HG03469 (cell line): ENCODE data around the gene PLPP1.
"Not testable (repeated sequence)": the region's sequence is repeated elsewhere in the genome, so short reads cannot be mapped to it uniquely, and the experiment has no call there.

ENCODE experiments used
- ATAC-seq: cut with Tn5 transposase; IDR thresholded peaks from one replicate; pipeline ENCODE4 v1.9.1; 2021; ENCODE audit warnings: mild to moderate bottlenecking, moderate library complexity, moderate number of reproducible peaks; ENCODE audit not compliant: unreplicated experiment

The PLPP1 gene

GRCh38 chr5:55507574-55507973 lies 27.2 kb downstream of the PLPP1 start:
- no peak for ATAC-seq

DNA sequence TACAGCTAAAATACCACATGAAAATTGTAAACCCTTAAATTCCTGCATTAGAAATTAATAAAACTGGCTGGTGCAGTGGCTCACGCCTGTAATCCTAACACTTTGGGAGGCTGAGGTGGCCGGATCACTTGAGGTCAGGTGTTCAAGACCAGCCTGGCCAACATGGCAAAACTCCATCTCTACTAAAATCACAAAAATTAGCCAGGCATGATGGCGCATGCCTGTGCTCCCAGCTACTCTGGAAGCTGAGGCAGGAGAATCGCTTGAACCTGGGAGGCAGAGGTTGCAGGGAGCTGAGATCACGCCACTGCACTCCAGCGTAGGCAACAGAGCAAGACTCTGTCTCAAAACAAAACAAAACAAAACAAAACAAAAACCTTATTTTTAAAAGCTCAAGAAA lies 29.1 kb downstream of the PLPP1 start:
- ATAC-seq: not testable (repeated sequence)

DNA sequence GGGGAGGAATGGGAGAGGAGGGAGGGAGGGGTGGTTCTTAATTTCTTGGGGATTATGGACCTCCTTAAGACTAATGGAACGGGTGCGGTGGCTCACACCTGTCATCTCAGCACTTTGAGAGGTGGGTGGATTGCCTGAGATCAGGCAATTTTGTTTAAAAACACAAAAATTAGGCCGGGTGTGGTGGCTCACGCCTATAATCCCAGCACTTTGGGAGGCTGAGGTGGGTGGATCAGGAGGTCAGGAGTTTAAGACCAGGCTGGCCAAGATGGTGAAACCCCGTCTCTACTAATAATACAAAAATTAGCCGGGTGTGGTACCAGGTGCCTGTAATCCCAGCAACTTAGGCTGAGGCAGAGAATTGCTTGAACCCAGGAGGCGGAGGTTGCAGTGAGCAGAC lies 30.8 kb downstream of the PLPP1 start:
- not testable (repeated sequence) for ATAC-seq

DNA sequence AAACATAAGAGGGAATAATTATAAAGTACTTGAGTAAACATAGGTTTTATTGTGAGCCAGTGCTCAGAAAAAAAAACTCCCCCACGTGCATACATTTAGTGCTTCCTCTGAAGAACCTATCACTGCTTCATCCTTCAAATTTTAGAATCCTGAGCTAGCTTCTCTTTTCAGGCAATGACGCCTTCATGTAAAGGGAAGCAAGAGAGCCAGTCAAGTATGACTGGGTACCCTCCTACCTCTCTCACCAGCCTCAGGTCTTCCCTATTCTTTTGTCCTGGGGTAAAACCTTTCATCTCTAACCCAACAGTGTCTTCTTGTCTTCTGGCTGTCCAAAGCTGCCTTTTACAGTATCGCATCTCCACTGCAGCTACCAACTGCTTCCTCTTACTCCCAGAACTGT lies 32.0 kb downstream of the PLPP1 start:
- no peak for ATAC-seq

DNA sequence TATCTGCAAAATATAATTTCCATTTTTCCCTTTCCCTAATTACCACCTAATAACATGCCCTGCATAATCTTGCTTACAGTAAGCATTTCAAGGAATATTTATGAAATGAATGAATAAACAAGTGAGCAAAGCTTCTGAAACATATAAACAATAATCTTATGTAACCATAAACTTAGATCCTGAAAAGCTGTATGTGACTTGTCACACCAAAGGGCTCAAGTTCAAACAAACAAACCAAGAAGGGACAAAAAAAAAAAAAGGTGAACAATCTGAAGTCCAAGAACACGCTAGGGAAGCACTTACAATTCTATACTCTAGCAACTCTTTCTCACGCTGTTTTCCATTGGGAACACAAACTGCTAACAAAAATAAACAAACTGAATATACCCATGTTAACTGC lies 36.3 kb downstream of the PLPP1 start:
- no peak for ATAC-seq

GRCh38 chr5:55497712-55498111 lies 37.1 kb downstream of the PLPP1 start:
- ATAC-seq: no peak

DNA sequence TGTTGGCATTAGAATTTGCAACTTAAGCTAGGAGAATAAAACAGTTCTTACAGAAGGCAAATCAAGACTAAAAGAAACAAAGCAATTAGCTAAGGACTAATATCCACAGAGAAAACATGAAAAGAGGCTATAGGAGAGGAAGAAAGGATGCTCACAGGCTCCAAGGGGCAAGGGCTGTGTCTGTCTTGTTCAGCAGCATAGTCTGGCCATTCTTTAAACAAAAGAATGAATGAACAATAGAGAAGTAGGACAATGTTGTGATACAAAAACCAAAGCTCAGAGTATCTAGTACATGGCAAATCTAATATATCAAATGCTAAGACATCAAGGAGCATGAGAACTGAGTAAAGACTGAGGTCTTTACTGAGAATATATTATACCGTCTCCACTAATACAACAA lies 39.5 kb downstream of the PLPP1 start:
- no peak for ATAC-seq

- ATAC-seq: no peak
These were observed 42.3 kb downstream of the PLPP1 start for GRCh38 chr5:55492449-55492848.

- ATAC-seq: no peak
These were observed 49.7 kb downstream of the PLPP1 start for GRCh38 chr5:55485073-55485472.

GRCh38 chr5:55484531-55484930 lies 50.2 kb downstream of the PLPP1 start:
- ATAC-seq: no peak

DNA sequence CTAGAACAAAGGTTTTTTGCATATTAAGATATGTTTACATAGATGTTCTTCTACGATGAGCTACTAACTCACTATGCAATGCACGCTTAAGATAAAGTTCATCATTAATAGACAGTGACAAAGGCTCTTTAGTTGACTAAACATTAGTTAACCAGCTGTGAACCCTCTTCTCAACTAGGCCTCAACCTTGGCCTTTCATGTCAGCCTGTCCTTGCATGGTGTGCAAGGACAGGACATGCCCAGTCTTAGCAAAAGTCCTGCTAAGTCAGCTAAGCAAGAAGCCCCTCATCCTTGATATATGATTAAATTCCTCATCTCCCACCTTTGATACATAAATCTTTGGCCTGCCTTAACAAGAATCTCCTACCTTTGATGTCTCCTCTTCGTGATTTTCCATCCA lies 50.9 kb downstream of the PLPP1 start:
- no peak for ATAC-seq

DNA sequence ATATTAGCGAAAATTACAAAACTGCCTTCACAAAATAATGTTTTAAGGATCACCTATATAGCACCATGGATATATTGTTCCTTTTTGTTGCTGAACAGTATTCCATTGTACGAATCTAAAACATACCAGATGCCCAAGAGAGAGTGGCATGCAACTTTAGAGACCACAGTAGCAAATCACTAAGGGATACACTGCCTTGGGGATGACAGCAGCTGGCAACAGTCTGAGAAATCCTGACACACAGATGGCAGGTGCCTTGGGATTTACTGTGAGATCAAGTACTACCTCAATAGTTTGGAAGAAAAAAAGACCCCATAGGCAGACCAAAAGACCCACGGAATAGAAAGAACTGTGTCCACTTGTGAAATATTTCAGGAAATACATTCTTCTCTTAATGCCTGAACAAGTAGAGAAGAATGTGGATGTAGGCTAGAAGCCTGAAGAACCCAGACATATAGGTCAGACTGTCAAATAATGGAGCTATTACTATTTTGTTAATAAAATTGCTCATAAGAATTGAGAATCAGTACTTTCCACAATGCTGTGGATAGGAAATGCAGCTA lies 53.4 kb downstream of the PLPP1 start:
- ATAC-seq: no peak

DNA sequence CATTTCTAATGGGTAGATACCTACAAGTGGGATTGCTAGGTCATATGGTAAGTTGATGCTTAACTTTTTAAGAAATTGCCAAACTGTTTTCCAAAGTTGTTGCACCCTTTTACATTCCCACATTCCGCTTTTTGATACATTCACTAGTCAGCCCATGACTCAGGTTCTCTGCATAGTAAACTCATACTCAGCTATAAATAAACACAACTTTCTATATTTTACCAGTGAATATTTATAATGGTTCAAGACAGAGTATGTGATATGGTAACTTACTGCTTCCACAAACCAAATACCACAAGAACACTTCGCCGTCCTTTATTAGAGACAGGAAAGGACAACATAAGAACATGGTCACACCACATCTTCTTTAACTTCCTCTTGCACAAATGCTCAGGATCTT lies 54.0 kb downstream of the PLPP1 start:
- ATAC-seq: no peak

- no peak for ATAC-seq
These were observed 62.1 kb downstream of the PLPP1 start for GRCh38 chr5:55472642-55473041.

- ATAC-seq: no peak
These were observed 63.3 kb downstream of the PLPP1 start for GRCh38 chr5:55471468-55471867.

DNA sequence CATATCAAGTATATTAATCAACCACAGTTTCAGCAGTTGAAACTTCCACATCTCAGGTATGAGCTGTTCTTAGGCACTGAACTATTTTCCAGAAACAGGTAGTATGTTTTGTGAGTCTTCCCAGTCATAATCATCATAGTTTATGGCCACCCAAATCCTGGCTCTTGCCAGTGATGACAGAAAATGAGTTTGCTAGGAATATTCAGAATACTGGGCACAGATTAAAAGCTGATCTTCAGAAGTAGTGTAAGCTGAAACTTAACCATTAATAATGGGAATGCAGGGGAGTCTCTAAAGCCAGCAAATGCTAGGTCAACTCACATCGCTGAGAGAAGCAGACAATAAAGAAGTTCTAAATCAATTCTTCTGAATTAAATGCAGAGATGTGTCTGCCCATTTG lies 64.5 kb downstream of the PLPP1 start:
- ATAC-seq: no peak

DNA sequence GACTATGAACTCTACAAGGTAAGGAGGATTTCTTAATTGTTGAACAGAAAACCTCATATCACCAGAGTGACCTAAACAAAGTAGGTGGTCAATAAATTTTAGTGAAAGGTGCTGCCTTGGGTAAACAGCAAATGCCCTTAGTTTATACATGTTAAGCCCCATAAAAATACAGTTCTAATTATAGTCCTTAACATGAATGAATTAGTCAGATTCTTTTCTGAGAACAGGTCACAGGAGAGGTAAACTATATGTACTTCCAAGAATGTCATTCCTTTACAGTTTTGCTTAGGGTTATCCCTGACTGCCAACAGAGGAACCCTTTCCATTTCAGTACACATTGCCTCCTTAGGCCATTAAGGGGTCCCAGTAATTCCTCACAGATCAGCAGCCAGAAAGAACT lies 64.9 kb downstream of the PLPP1 start:
- no peak for ATAC-seq

GRCh38 chr5:55467862-55468551 lies 66.8 kb downstream of the PLPP1 start:
- no peak for ATAC-seq

GRCh38 chr5:55463613-55464012 lies 71.2 kb downstream of the PLPP1 start:
- ATAC-seq: no peak

DNA sequence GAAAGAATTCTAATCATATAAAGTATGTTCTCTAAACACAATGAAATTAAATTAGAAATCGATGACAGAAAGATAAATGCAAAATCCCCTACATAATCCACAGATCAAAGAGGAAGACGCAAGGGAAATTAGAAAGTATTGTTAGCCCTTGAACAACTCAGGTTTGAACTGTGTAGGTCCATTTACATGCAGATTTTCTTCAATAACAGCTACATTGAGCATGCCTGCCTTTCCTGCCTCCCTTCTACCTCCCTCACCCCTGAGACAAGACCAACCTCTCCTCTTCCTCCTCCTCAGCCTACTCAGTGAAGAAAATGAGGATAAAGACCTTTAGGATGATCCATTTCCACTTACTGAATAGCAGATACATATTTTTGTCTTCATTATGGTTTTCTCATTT lies 75.2 kb downstream of the PLPP1 start:
- no peak for ATAC-seq

GRCh38 chr5:55456216-55456895 lies 78.4 kb downstream of the PLPP1 start:
- no peak for ATAC-seq

- no peak for ATAC-seq
These were observed 80.5 kb downstream of the PLPP1 start for GRCh38 chr5:55454282-55454681.
